Keratinocyte (primary cell): ENCODE measurements around the gene RGMA. TPM values are rescaled to one million over a fixed set of nuclear protein-coding genes. Genes with fewer than 3 reads are reported as not detected.

Experiments
- DNase-seq: peaks from one replicate; pipeline ENCODE4 v3.0.0-alpha.2; 2011; ENCODE audit warnings: low read depth, missing footprints, low spot score
- FAIRE-seq: peaks from 2 replicates; lab custom pipeline; 2011; peaks lifted over from hg19 to GRCh38; lab: Jason Lieb, UNC
- H2AFZ ChIP-seq: 2 replicates; pipeline ENCODE4 v1.6.0; 2012; ENCODE audit warnings: low read length, control low read depth, inconsistent platforms; ENCODE audit not compliant: control insufficient read depth
- H3K27ac ChIP-seq: 2 replicates; pipeline ENCODE4 v1.5.1; 2011; ENCODE audit warnings: low read length; ENCODE audit not compliant: control insufficient read depth, insufficient read depth
- H3K27me3 ChIP-seq: 3 replicates; pipeline ENCODE4 v1.6.0; 2011; ENCODE audit warnings: low read length; ENCODE audit not compliant: control insufficient read depth, insufficient read depth; ENCODE audit errors: extremely low read depth
- H3K36me3 ChIP-seq, 2 experiments: 2 replicates in 1 of 2; 3 replicates in 1 of 2; pipeline ENCODE4 v1.5.1; 2011; ENCODE audit warnings: low read length in 2 of 2, mild to moderate bottlenecking in 1 of 2; ENCODE audit not compliant: control insufficient read depth in 2 of 2, insufficient read depth in 2 of 2; ENCODE audit errors: extremely low read depth in 1 of 2
- H3K4me1 ChIP-seq: 3 replicates; pipeline ENCODE4 v1.5.1; 2011; ENCODE audit warnings: low read length; ENCODE audit not compliant: control insufficient read depth, insufficient read depth; ENCODE audit errors: extremely low read depth
- H3K4me2 ChIP-seq: 3 replicates; pipeline ENCODE4 v1.6.0; 2011; ENCODE audit warnings: low read depth, low read length; ENCODE audit not compliant: control insufficient read depth, insufficient read depth; ENCODE audit errors: extremely low read depth
- H3K4me3 ChIP-seq, 3 experiments: fragments of 200-600 bp in 1 of 3; sonication (generic) in 1 of 3; 2 replicates in 2 of 3; 3 replicates in 1 of 3; pipeline ENCODE4 v1.5.1; 2011 to 2016; ENCODE audit warnings: low read length in 3 of 3, mild to moderate bottlenecking in 3 of 3, control low read depth in 2 of 3, inconsistent platforms in 1 of 3, low read depth in 1 of 3, mixed read lengths in 1 of 3, mixed run types in 1 of 3, moderate library complexity in 1 of 3; ENCODE audit not compliant: control insufficient read depth in 2 of 3, insufficient read depth in 2 of 3; ENCODE audit errors: extremely low read depth in 1 of 3
- H3K79me2 ChIP-seq: 2 replicates; pipeline ENCODE4 v1.6.0; 2012; ENCODE audit warnings: low read length; ENCODE audit not compliant: control insufficient read depth, insufficient read depth
- H3K9ac ChIP-seq: 3 replicates; pipeline ENCODE4 v1.6.0; 2011; ENCODE audit warnings: low read length; ENCODE audit not compliant: control insufficient read depth, insufficient read depth; ENCODE audit errors: extremely low read depth
- H3K9me1 ChIP-seq: 3 replicates; pipeline ENCODE4 v1.6.0; 2011; ENCODE audit warnings: low read length; ENCODE audit not compliant: control insufficient read depth, insufficient read depth; ENCODE audit errors: extremely low read depth
- H3K9me3 ChIP-seq: 2 replicates; pipeline ENCODE4 v1.5.1; 2012; ENCODE audit warnings: low read depth, low read length; ENCODE audit not compliant: control insufficient read depth
- H4K20me1 ChIP-seq: 3 replicates; pipeline ENCODE4 v1.6.0; 2011; ENCODE audit warnings: low read length; ENCODE audit not compliant: control insufficient read depth, insufficient read depth; ENCODE audit errors: extremely low read depth
- CTCF ChIP-seq, 3 experiments: IDR thresholded peaks in 1 of 3; conservative IDR thresholded peaks in 1 of 3; optimal IDR thresholded peaks in 1 of 3; 2 replicates in 2 of 3; 3 replicates in 1 of 3; pipeline versions ENCODE3 to v1.5.1; 2011; ENCODE audit warnings: low read length in 3 of 3, mild to moderate bottlenecking in 3 of 3, moderate library complexity in 2 of 3, control low read depth in 1 of 3, inconsistent platforms in 1 of 3; ENCODE audit not compliant: insufficient read depth in 2 of 3; ENCODE audit errors: extremely low read depth in 1 of 3
- EZH2 ChIP-seq: IDR thresholded peaks from one replicate; pipeline ENCODE4 v1.6.1; 2012; ENCODE audit warnings: inconsistent platforms, mild to moderate bottlenecking, low read length, moderate library complexity
- dilution Hi-C: fragments of 300-500 bp; cut with MboI; formaldehyde crosslinking; loops from one replicate; pipeline ENCODE4 v1.7.0; 2020; ENCODE audit warnings: low sequenced_read_pairs; ENCODE audit not compliant: extremely low pct_ligation_motif_present
- polyA plus RNA-seq, 5 experiments: library from polyadenylated mRNA; depleted of rRNA in 3 of 5; stranded (reverse) in 3 of 5; stranded (forward) in 1 of 5; unstranded in 1 of 5; fragments of >200 nt; gene quantifications; 1 replicate in 1 of 5; 2 replicates in 3 of 5; 3 replicates in 1 of 5; pipeline versions ENCODE4 v1.2.1 to v1.2.3, GENCODE V29; 2011 to 2012; ENCODE audit warnings: missing spikeins in 2 of 5, low read depth in 1 of 5, low replicate concordance in 1 of 5

RGMA gene
- polyA plus RNA-seq, 1 donor (not counting 4 experiments of a cell fraction or from before 2014, with no cell fraction given), result 0.18 TPM

GRCh38 chr15:93051236-93052089 lies 37.5 kb downstream of the RGMA start:
- no peak overlapping the region for H3K9ac ChIP-seq
- dilution Hi-C loops, result no loop called here
- no peak overlapping the region for H2AFZ ChIP-seq
- no peaks in the 10 kb centered on the region for H4K20me1 ChIP-seq
- TF ChIP-seq CTCF (optimal IDR thresholded peaks at IDR 0.05 in 1 of 3, IDR thresholded peaks at IDR 0.05 in 1 of 3, conservative IDR thresholded peaks at IDR 0.05 in 1 of 3; ENCODE audit: extremely low read depth in 1 of 3, insufficient read depth in 2 of 3, low read length in 3 of 3) (no peak), EZH2 (no peak)
- peaks cover 8% of the 10 kb centered on the region for H3K27me3 ChIP-seq
- no peak overlapping the region for H3K4me2 ChIP-seq
- H3K9me3 ChIP-seq, result no peaks in the 10 kb centered on the region
- no peaks in the 10 kb centered on the region for H3K79me2 ChIP-seq
- H3K4me3 ChIP-seq, result no peak overlapping the region
- DNase-seq (no peak), FAIRE-seq (no peak)
- H3K4me1 ChIP-seq, result peaks cover 6% of the 10 kb centered on the region
- H3K36me3 ChIP-seq, result no peaks in the 10 kb centered on the region
- H3K27ac ChIP-seq, result no peak overlapping the region
- no peaks in the 10 kb centered on the region for H3K9me1 ChIP-seq

GRCh38 chr15:93050648-93051047 lies 38.4 kb downstream of the RGMA start:
- Histone ChIP-seq H3K27me3 (peaks cover 8% of the 10 kb centered on the region), H3K4me3 (no peak overlapping the region), H3K9ac (no peak overlapping the region), H3K4me2 (no peak overlapping the region), H3K36me3 (no peaks in the 10 kb centered on the region), H3K9me3 (no peaks in the 10 kb centered on the region), H3K27ac (no peak overlapping the region), H2AFZ (no peak overlapping the region), H3K4me1 (peaks cover 6% of the 10 kb centered on the region), H3K9me1 (no peaks in the 10 kb centered on the region), H4K20me1 (no peaks in the 10 kb centered on the region), H3K79me2 (no peaks in the 10 kb centered on the region)
- FAIRE-seq (no peak), DNase-seq (no peak)
- TF ChIP-seq CTCF (optimal IDR thresholded peaks at IDR 0.05 in 1 of 3, IDR thresholded peaks at IDR 0.05 in 1 of 3, conservative IDR thresholded peaks at IDR 0.05 in 1 of 3; ENCODE audit: extremely low read depth in 1 of 3, insufficient read depth in 2 of 3, low read length in 3 of 3), result no peak
- TF ChIP-seq EZH2, result no peak
- dilution Hi-C loops, result no loop called here
